Natural killer cell (primary cell): ENCODE results near the gene CDC23. TPM values are rescaled to one million over a fixed set of nuclear protein-coding genes. Genes with fewer than 3 reads are reported as not detected.

Source experiments
- ATAC-seq, 3 donors: fragments of 150-1000 bp in 2 of 3; fragments of 200-7000 bp in 1 of 3; cut with Tn5 transposase; 1 replicate in 1 of 3; 2 replicates in 2 of 3; pipeline ENCODE4 v1.10.0; 2021; ENCODE audit warnings: mild to moderate bottlenecking in 2 of 3, moderate library complexity in 2 of 3
- DNase-seq, 2 donors: peaks; one replicate each; pipeline versions ENCODE4 v3.0.0 to v3.0.0-alpha.2; 2013 to 2021; ENCODE audit warnings: mixed read lengths in 1 of 2
- H3K27ac ChIP-seq: one replicate; pipeline ENCODE4 v1.5.1; 2013; ENCODE audit warnings: mild to moderate bottlenecking, low read length
- H3K27me3 ChIP-seq: one replicate; pipeline ENCODE4 v1.6.1; 2013; ENCODE audit warnings: low read length; ENCODE audit not compliant: control insufficient read depth, insufficient read depth
- H3K36me3 ChIP-seq: one replicate; pipeline ENCODE4 v1.6.1; 2013; ENCODE audit warnings: low read length; ENCODE audit not compliant: control insufficient read depth, insufficient read depth
- H3K4me1 ChIP-seq: one replicate; pipeline ENCODE4 v1.6.1; 2013; ENCODE audit warnings: low read length; ENCODE audit not compliant: control insufficient read depth, insufficient read depth
- H3K4me3 ChIP-seq: one replicate; pipeline ENCODE4 v1.5.1; 2013; ENCODE audit warnings: low read length
- H3K9me3 ChIP-seq: one replicate; pipeline ENCODE4 v1.6.1; 2013; ENCODE audit warnings: low read length; ENCODE audit not compliant: control insufficient read depth, insufficient read depth
- H3K27ac Mint-ChIP-seq, 2 donors: one replicate each; pipeline ENCODE4 v1.8.0; 2022; ENCODE audit warnings: mild to moderate bottlenecking in 2 of 2, mixed read lengths in 2 of 2, moderate library complexity in 1 of 2
- H3K27me3 Mint-ChIP-seq, 2 donors: one replicate each; pipeline ENCODE4 v1.8.0; 2022; ENCODE audit warnings: low read depth in 2 of 2, mixed read lengths in 2 of 2
- H3K36me3 Mint-ChIP-seq: one replicate; pipeline ENCODE4 v1.8.0; 2022; ENCODE audit warnings: mixed read lengths
- H3K4me1 Mint-ChIP-seq, 2 donors: one replicate each; pipeline ENCODE4 v1.8.0; 2022; ENCODE audit warnings: mixed read lengths in 2 of 2
- H3K4me3 Mint-ChIP-seq: one replicate; pipeline ENCODE4 v1.8.0; 2022; ENCODE audit warnings: mild to moderate bottlenecking, moderate library complexity, mixed read lengths
- H3K9me3 Mint-ChIP-seq, 2 donors: one replicate each; pipeline ENCODE4 v1.8.0; 2022; ENCODE audit warnings: mixed read lengths in 2 of 2
- CTCF ChIP-seq: fragments of 200-600 bp; IDR thresholded peaks from one replicate; pipeline ENCODE4 v1.8.0; 2022; ENCODE audit warnings: antibody characterized with exemption
- WGBS: methylation state at CpG from one replicate; pipeline ENCODE4 v1.1.7; 2013; ENCODE audit warnings: missing lambda C conversion rate; ENCODE audit not compliant: insufficient coverage; 5-methylcytosine and 5-hydroxymethylcytosine counted together
- intact Hi-C: fragments of 100-400 bp; cut with micrococcal nuclease; formaldehyde crosslinking; loops from one replicate; pipeline ENCODE4 v1.14.2; 2022
- total RNA-seq, 4 donors: library from RNA; stranded (reverse); fragments of 120-200 nt in 1 of 4; gene quantifications; one replicate each; pipeline versions ENCODE4 v1.2.3 to v1.2.4, GENCODE V29; 2013 to 2022

Gene CDC23
- total RNA-seq, 3 donors from 2014 or later (not counting 1 experiment from before 2014, with no cell fraction given) = 16.3 to 25.2 (median 24.6) TPM

- Histone ChIP-seq H3K27ac (no peak overlapping the region), H3K4me3 (no peak overlapping the region), H3K4me1 (no peaks in the 10 kb centered on the region), H3K9me3 (no peaks in the 10 kb centered on the region), H3K36me3 (peaks cover 50% of the 10 kb centered on the region), H3K27me3 (no peaks in the 10 kb centered on the region)
- Mint-ChIP-seq H3K36me3 (peaks cover 12% of the 10 kb centered on the region), H3K27me3 (no peaks in the 10 kb centered on the region), H3K4me3 (no peak overlapping the region), H3K4me1 (no peaks in the 10 kb centered on the region), H3K9me3 (no peaks in the 10 kb centered on the region), H3K27ac (peak overlapping the region; percentile 9 to 14)
- DNase-seq (no peak), ATAC-seq (peak in 1 of 3 donors; percentile 81)
- no peak for TF ChIP-seq CTCF
- intact Hi-C loops = no loop called here
- WGBS = 54% methylated on average over 2 of the region's 2 CpGs
Observed at GRCh38 chr5:138186002-138186447, 27.1 kb downstream of the CDC23 start.

GRCh38 chr5:138182808-138183207, 30.3 kb downstream of the CDC23 start:
- no peaks in the 10 kb centered on the region for H3K27me3 Mint-ChIP-seq
- Histone ChIP-seq H3K4me3 (no peak overlapping the region), H3K9me3 (no peaks in the 10 kb centered on the region), H3K27ac (no peak overlapping the region), H3K4me1 (peaks cover 13% of the 10 kb centered on the region), H3K27me3 (no peaks in the 10 kb centered on the region), H3K36me3 (peaks cover 22% of the 10 kb centered on the region)
- 98% methylated on average over 6 of the region's 6 CpGs for WGBS
- TF ChIP-seq CTCF = no peak
- ATAC-seq (no peak), DNase-seq (no peak)
- no peak overlapping the region for H3K27ac Mint-ChIP-seq
- H3K4me3 Mint-ChIP-seq = no peak overlapping the region
- H3K9me3 Mint-ChIP-seq = no peaks in the 10 kb centered on the region
- H3K4me1 Mint-ChIP-seq = no peaks in the 10 kb centered on the region
- intact Hi-C loops = no loop called here
- H3K36me3 Mint-ChIP-seq = no peaks in the 10 kb centered on the region

- no peak overlapping the region for H3K4me3 Mint-ChIP-seq
- no peaks in the 10 kb centered on the region for H3K27me3 ChIP-seq
- no peaks in the 10 kb centered on the region for H3K4me1 Mint-ChIP-seq
- no peaks in the 10 kb centered on the region for H3K36me3 Mint-ChIP-seq
- no peak overlapping the region for H3K27ac ChIP-seq
- no peaks in the 10 kb centered on the region for H3K9me3 ChIP-seq
- intact Hi-C loops = loop anchor here (1.0 kb wide), 1 partner anchor 230 kb away; no protein-coding TSS in a partner anchor
- H3K4me3 ChIP-seq = no peak overlapping the region
- no peak overlapping the region for H3K27ac Mint-ChIP-seq
- no peaks in the 10 kb centered on the region for H3K9me3 Mint-ChIP-seq
- H3K36me3 ChIP-seq = peaks cover 13% of the 10 kb centered on the region
- WGBS = 100% methylated on average over 5 of the region's 5 CpGs
- TF ChIP-seq CTCF = no peak
- peaks cover 18% of the 10 kb centered on the region for H3K4me1 ChIP-seq
- ATAC-seq = no peak
- no peak for DNase-seq
- H3K27me3 Mint-ChIP-seq = no peaks in the 10 kb centered on the region
Observed at GRCh38 chr5:138180841-138181240, 32.3 kb downstream of the CDC23 start.

- Histone ChIP-seq H3K4me1 (peaks cover 18% of the 10 kb centered on the region), H3K36me3 (peaks cover 11% of the 10 kb centered on the region), H3K9me3 (no peaks in the 10 kb centered on the region), H3K27me3 (no peaks in the 10 kb centered on the region), H3K27ac (no peak overlapping the region), H3K4me3 (no peak overlapping the region)
- peak in 1 of 2 donors; percentile 59 for DNase-seq
- 80% methylated on average over 5 of the region's 5 CpGs for WGBS
- Mint-ChIP-seq H3K4me1 (no peaks in the 10 kb centered on the region), H3K4me3 (no peak overlapping the region), H3K36me3 (no peaks in the 10 kb centered on the region), H3K27ac (no peak overlapping the region), H3K27me3 (no peaks in the 10 kb centered on the region), H3K9me3 (no peaks in the 10 kb centered on the region)
- peak; percentile 29 for TF ChIP-seq CTCF
- ATAC-seq = no peak
- intact Hi-C loops = loop anchor here (1.0 kb wide), 1 partner anchor 231 kb away; no protein-coding TSS in a partner anchor
Observed at GRCh38 chr5:138180183-138180782, 32.8 kb downstream of the CDC23 start.
